ENCODE data around the gene SLC30A3.

The SLC30A3 gene

DNA sequence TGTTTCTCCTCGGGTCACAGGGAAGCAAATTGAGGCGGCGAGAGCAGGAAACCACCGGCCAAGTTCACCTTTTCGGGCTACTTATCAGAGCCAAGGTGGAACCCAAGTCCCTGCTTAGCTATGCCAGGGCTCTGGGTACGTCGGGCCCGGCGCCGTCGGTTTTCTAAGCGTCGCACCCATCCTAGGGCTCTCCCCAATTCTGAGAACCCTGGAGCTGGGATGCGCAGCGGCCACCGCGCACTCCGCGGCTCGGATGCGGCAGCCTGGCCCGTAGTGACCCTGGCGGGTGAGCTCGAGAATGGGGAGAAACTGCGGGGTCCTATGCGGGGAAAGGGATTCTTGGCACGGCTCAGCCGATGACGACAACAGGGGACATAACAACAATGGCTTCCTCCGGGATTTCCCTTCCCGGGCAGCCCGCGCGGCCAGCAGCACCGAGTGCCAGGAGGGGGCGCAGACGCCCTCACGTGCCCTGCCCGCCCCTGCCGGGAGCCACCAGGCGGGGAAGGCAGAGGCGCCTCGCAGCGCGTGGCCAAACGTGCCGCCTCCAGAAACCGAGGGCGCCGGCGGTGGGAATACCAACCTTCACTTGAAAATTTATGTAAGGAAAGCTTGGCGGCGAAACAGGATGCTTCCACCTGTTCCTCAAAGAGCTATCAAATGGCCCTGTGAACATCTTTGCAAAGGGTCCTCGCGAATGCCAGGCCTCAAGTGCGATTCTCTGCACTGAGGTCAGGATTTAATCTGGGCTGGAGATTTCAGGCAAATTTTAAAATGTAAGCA lies 2.1 kb upstream of the SLC30A3 start:
- peak in 37 of 42 donors; percentile 11 to 77 (median 46) for DNase-seq
- intact Hi-C loops (cut with DNase I): no loop called here

DNA sequence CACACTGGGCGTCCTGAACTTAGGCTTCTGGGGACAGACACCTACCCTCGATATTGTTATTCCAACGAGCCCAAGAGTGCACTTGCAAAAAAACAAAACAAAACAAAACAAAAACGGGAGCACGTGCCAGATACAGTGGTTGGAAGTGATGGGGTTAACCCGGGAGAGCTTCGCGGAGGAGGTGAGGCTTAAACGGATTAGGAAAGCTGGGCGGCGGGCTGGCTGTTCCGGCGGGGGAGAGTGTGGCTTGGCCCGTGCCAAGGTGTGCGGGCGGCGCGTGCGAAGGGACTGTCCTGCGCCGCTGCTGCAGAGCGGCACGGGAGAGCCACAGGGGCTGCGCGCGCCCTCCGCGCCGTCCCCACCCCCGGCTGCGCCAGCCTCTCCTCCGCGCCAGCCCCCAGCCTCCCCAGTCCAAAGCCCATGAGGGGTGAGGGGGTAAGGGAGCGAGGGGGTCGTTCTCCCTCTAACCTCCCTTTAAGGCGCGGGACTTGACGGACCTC lies 1.5 kb upstream of the SLC30A3 start:
- DNase-seq: no peak
- intact Hi-C loops (cut with DNase I): no loop called here

- DNase-seq: no peak
- intact Hi-C loops (cut with DNase I): no loop called here
Observed at GRCh38 chr2:27263287-27264252, 723 bp upstream of the SLC30A3 start.

DNA sequence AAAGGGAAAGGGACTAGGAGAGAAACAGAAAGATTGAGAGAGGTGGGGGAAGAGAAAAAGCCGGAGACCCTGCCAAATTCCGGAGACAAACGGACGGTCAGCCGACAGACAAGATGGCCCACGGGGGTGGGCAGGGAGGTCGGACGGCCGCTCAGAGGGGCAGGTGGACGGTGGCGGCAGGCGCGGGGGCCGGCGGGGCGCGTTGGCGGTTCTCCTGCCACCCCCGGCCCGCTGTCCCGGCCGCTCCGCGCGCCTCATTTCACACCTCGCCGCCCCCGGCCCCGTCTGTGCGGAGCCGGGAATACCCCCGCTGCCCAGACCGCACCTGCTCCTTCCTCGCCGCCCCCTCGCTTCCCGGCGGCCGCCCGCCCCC lies 935 bp downstream of the SLC30A3 start:
- no peak for DNase-seq
- intact Hi-C loops (cut with DNase I): no loop called here

DNA sequence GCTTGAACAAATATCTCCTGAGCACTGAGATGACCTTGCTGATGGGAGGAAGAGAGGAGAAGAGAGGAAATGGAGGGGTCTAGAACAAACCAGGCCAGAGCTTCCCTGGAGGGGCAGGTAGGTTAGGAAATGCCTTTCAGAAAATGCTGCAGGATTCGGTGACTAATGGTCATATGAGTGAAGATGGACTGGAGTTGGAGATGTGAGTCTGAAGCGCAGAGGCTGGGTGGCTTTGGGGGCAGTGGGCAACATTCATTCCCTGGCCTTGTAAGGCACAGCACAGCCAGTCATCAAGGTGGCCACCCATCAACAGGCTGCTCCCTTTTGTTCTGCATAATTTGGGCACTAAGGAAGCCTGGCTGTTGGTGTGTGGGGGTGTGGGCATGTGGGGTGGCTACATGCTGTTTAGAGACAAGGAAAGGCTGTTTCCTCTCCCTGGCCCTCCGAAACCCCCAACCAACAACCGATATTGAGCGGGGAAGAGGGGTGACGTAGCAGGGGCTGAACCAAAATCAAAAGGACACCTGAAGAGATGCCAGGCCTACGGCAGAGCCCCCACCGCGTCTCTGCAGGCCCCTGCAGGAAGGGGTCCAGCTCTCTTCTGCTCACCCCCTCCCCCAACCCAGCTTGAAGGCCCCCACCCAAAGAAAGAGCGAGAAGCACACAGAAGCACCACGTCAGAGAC lies 1.5 kb downstream of the SLC30A3 start:
- intact Hi-C loops (cut with DNase I): no loop called here
- no peak for DNase-seq

- intact Hi-C loops (cut with DNase I): no loop called here
- no peak for DNase-seq
Observed at GRCh38 chr2:27258051-27258450, 4.8 kb downstream of the SLC30A3 start.

DNA sequence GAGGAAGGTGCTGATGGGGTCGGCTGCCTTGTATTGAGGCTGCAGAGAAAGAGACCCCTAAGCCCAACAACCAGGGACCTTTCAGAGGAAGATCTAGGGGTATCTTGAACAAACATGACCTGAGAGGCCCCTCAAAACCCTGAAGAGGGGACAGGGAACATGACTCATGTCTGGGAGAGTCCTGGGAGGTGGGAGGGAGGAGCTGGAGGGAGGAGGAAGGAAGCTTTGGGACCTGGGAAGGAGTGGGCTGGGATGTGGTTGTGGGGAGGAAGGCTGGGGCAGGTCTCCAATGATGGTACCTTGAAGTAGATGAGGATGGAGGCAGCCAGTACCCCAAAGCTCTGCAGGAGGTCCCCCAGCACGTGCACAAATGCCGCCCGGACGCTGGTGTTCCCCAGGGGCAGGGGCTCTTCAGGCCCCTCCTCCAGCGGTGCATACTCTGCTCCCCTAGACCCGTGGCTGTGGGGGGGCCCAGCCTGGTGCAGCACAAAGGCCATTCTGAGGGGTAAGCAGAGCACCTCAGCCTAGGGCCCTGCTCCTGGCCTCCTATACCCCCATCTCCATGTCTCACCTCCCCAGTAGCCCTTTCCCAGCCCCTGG lies 5.9 kb downstream of the SLC30A3 start:
- DNase-seq: no peak
- intact Hi-C loops (cut with DNase I): no loop called here

DNA sequence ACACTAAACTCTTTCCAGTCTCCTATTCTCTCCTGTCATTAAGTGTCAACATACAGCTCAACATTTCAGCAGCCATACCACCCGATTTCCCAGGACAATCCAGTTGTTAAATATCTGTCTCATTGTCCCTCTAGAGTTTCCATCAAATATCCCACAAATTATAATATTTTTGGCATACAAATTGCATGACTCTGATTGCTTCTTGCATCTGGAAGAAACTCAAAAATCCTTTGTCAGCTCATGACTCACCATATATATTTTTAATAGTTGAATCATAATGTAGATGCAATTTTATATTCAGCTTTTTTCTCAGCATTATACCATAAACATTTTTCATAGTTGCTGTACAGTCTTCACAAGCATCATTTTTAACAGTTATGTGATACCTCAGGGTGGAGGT lies 7.2 kb downstream of the SLC30A3 start:
- intact Hi-C loops (cut with DNase I): no loop called here
- no peak for DNase-seq

DNA sequence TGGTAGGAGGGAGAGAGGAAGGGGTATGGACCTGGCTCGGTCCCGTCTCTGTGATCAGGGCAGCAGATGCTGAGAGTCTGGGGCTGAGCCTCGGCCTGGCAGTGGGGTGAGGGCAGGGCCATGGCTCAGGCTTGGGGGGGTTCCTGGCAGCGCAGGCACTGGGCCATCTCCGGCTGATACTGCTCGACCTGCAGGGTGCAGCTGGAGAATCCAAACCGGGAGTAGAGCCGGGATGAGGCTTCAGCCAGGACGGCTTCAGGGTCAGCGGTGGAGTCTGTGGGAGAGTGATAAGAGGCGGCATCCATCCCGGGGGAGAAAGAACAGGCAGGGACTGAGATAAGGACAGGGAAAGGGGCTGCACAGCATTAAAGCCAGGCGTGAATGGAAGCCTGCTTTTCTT lies 7.7 kb downstream of the SLC30A3 start:
- intact Hi-C loops (cut with DNase I): no loop called here
- DNase-seq: no peak

DNA sequence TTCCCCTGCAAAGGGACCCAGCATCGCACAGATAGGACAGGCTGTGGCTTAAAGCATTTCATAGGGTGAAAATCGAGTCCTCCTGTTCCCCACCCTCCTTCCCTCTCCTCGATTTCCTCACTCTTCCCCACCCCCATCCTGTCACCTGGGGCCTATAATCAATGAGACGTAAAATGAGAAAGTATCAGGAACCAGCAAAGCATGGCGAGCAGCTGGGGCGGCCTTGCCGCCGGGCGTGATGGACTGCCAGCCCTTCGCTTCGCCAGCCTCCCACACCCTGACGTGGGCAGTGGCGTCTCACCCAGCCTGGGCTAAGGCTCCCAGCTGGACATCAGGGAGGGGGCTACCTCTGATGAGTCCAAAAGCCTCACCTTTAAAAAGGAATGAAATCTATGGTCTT lies 11.1 kb downstream of the SLC30A3 start:
- intact Hi-C loops (cut with DNase I): no loop called here
- no peak for DNase-seq

DNA sequence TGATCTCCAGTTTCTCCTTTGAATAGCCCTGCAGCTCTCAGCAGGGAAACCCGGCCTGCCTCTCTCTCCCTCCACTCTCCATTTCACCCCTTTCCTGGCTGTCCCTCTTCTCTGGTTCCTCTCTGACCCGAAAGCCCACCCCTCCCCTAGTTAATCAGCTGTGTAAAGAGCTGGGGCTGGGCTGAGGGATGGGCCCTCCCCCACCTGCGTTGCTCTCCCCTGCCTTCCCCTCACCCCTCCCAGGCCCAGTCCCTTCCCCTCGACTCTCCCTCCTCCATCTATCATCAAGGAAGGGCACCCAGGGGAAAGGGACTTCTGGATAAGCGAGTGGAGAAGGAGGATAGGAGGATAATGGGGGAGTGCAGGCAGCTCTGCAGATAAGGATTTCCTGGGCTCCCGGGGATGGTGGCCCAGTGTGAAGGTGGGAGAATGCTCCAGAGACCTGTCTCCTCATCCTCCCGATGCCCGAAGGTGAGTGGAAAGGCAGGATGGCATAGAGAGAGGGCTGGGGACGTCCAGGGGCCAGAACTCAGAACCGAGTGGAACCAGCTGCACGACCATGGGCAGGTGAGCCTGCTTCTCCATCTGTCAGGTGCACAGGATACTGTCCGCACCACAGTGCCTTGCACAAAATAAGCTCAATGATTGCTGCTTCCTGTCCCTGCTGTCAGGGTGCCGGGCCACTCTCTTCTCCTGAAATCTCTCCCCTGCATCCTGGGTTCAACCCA lies 12.0 kb downstream of the SLC30A3 start:
- DNase-seq: no peak
- intact Hi-C loops (cut with DNase I): no loop called here

- peak in 34 of 42 donors; percentile 8 to 70 (median 36) for DNase-seq
- intact Hi-C loops (cut with DNase I): no loop called here
Observed at GRCh38 chr2:27249891-27250651, 12.8 kb downstream of the SLC30A3 start.

- intact Hi-C loops (cut with DNase I): no loop called here
- no peak for DNase-seq
Observed at GRCh38 chr2:27249159-27249890, 13.5 kb downstream of the SLC30A3 start.

- no peak for DNase-seq
- intact Hi-C loops (cut with DNase I): no loop called here
Observed at GRCh38 chr2:27247893-27248292, 15.0 kb downstream of the SLC30A3 start.

DNA sequence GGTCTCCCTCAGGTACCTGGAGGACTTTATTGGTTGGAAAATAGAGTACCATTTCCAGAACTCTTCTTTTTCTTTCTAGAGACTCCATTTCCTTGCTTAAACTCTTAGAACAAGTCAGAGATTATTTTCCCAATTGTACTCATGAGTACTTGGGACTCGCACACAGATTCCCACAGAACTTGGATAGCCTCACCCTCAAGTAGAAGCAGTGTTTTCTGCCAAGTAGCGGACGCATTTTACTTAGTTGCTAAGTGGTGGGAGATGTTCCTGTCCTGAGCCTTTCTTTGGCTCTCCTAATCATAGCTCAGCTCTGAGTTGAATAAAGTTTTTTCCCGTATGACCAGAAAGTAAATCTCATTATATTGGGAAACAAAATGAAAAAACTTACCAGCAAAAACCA lies 17.2 kb downstream of the SLC30A3 start:
- intact Hi-C loops (cut with DNase I): no loop called here

DNA sequence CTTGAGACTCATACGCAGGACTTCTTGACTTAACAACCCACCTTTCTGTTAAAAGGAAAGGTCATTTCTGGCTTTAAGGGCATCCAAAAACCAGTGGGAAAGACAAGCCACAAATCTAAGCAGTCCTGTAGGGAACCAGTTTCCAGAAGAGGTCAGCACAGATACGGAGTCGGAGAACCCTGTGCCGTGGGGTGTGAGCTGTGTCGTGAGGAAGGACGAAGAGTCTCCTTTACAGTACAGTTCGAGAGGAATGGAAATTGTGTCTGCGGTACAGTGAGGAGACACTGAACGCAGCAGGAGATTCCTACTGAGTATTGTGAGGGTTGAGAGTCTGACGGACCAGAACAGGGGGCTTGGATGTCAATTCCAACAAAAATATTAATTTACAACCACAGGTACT lies 17.7 kb downstream of the SLC30A3 start:
- intact Hi-C loops (cut with DNase I): no loop called here

More for the DNA sequence above, 17.2 kb downstream of the SLC30A3 start:
- no peak for DNase-seq

More for the DNA sequence above, 17.7 kb downstream of the SLC30A3 start:
- DNase-seq: no peak

Data from head of caudate nucleus (tissue), 42 donors.